VCaP (cell line): ENCODE results near the gene NAA50.

ENCODE experiments used
- H3K27ac ChIP-seq: fragments of 450-650 bp; 2 replicates; pipeline ENCODE4 v1.5.1; 2017
- CTCF ChIP-seq: fragments of 450-650 bp; conservative IDR thresholded peaks from 2 replicates; pipeline ENCODE4 v1.5.1; 2017; ENCODE audit warnings: mild to moderate bottlenecking, moderate library complexity

NAA50 gene

GRCh38 chr3:113775516-113775915 is 29.5 kb upstream of the NAA50 start:
- TF ChIP-seq CTCF: no peak

GRCh38 chr3:113773381-113773780 is 27.3 kb upstream of the NAA50 start:
- no peak for TF ChIP-seq CTCF
- H3K27ac ChIP-seq: no peak overlapping the region

More at GRCh38 chr3:113775516-113775915, 29.5 kb upstream of the NAA50 start:
- no peak overlapping the region for H3K27ac ChIP-seq

GRCh38 chr3:113771993-113772392 is 25.9 kb upstream of the NAA50 start:
- TF ChIP-seq CTCF: no peak
- no peak overlapping the region for H3K27ac ChIP-seq

GRCh38 chr3:113769551-113769950 is 23.5 kb upstream of the NAA50 start:
- H3K27ac ChIP-seq: no peak overlapping the region
- TF ChIP-seq CTCF: no peak

- H3K27ac ChIP-seq: no peak overlapping the region
- TF ChIP-seq CTCF: no peak
Observed at GRCh38 chr3:113764698-113765097, 18.6 kb upstream of the NAA50 start.

GRCh38 chr3:113758389-113759024 is 12.5 kb upstream of the NAA50 start:
- H3K27ac ChIP-seq: no peak overlapping the region
- no peak for TF ChIP-seq CTCF

GRCh38 chr3:113754494-113755159 is 8.6 kb upstream of the NAA50 start:
- TF ChIP-seq CTCF: no peak
- H3K27ac ChIP-seq: no peak overlapping the region
